Fibroblast of lung (primary cell): ENCODE data around the gene MBD5. TPM values are rescaled to one million over a fixed set of nuclear protein-coding genes. Genes with fewer than 3 reads are reported as not detected.

Source experiments
- DNase-seq, 2 donors: peaks; one replicate each; pipeline versions ENCODE4 v3.0.0 to v3.0.0-alpha.2; 2010; ENCODE audit warnings: low read depth in 2 of 2
- H2AFZ ChIP-seq: 2 replicates; pipeline ENCODE4 v1.5.1; 2012; ENCODE audit warnings: low read length, control low read depth, inconsistent platforms
- H3K27ac ChIP-seq: 2 replicates; pipeline ENCODE4 v1.5.1; 2011; ENCODE audit warnings: low read length, control low read depth; ENCODE audit not compliant: insufficient read depth
- H3K27me3 ChIP-seq: 2 replicates; pipeline ENCODE4 v1.5.1; 2011; ENCODE audit warnings: mild to moderate bottlenecking, low read length; ENCODE audit not compliant: control insufficient read depth, insufficient read depth
- H3K36me3 ChIP-seq: 2 replicates; pipeline ENCODE4 v1.5.1; 2011; ENCODE audit warnings: low read length; ENCODE audit not compliant: control insufficient read depth, insufficient read depth
- H3K4me1 ChIP-seq: 2 replicates; pipeline ENCODE4 v1.5.1; 2011; ENCODE audit warnings: low read length; ENCODE audit not compliant: control insufficient read depth, insufficient read depth; ENCODE audit errors: extremely low read depth
- H3K4me2 ChIP-seq: 2 replicates; pipeline ENCODE4 v1.5.1; 2011; ENCODE audit warnings: low read length, control low read depth; ENCODE audit not compliant: insufficient read depth; ENCODE audit errors: extremely low read depth
- H3K4me3 ChIP-seq, 4 experiments: fragments of 200-600 bp in 1 of 4; sonication (generic) in 1 of 4; replicated peaks in 1 of 4; 2 replicates each; pipeline ENCODE4 v1.5.1; 2011 to 2016; ENCODE audit warnings: low read length in 4 of 4, low read depth in 3 of 4, mild to moderate bottlenecking in 3 of 4, control low read depth in 2 of 4, inconsistent platforms in 1 of 4, mixed read lengths in 1 of 4; ENCODE audit not compliant: insufficient read depth in 1 of 4; ENCODE audit errors: control extremely low read depth in 1 of 4
- H3K79me2 ChIP-seq: 2 replicates; pipeline ENCODE4 v1.5.1; 2012; ENCODE audit warnings: mild to moderate bottlenecking, low read length, inconsistent platforms; ENCODE audit not compliant: control insufficient read depth, insufficient read depth
- H3K9ac ChIP-seq: 2 replicates; pipeline ENCODE4 v1.5.1; 2011; ENCODE audit warnings: mild to moderate bottlenecking, low read length, control low read depth; ENCODE audit not compliant: insufficient read depth
- H3K9me3 ChIP-seq: 2 replicates; pipeline ENCODE4 v1.5.1; 2012; ENCODE audit warnings: low read depth, low read length; ENCODE audit not compliant: control insufficient read depth, insufficient read depth
- H4K20me1 ChIP-seq: 2 replicates; pipeline ENCODE4 v1.5.1; 2011; ENCODE audit warnings: low read length; ENCODE audit not compliant: control insufficient read depth, insufficient read depth; ENCODE audit errors: extremely low read depth
- CTCF ChIP-seq, 2 donors: IDR thresholded peaks in 1 of 2; conservative IDR thresholded peaks in 1 of 2; 1 replicate in 1 of 2; 2 replicates in 1 of 2; pipeline ENCODE4 v1.5.1; 2011 to 2012; ENCODE audit warnings: low read length in 2 of 2, control low read depth in 1 of 2, inconsistent platforms in 1 of 2, low read depth in 1 of 2, mild to moderate bottlenecking in 1 of 2
- EZH2 ChIP-seq: IDR thresholded peaks from 2 replicates; pipeline ENCODE4 v1.5.1; 2012; ENCODE audit warnings: low read length, control low read depth, mild to moderate bottlenecking; ENCODE audit errors: missing control alignments
- polyA plus RNA-seq, 2 donors: library from polyadenylated mRNA; depleted of rRNA in 1 of 2; stranded (reverse) in 1 of 2; unstranded in 1 of 2; fragments of >200 nt; gene quantifications; 2 replicates each; pipeline ENCODE4 v1.2.1, GENCODE V29; 2011 to 2012; ENCODE audit warnings: missing spikeins in 1 of 2
- total RNA-seq: library from RNA; depleted of rRNA; stranded (reverse); fragments of >200 nt; gene quantifications from 2 replicates; pipeline ENCODE4 v1.2.1, GENCODE V29; 2014

The MBD5 gene
- total and polyA plus RNA-seq, 2 donors (not counting 1 experiment from before 2014, with no cell fraction given) = 26.1 to 32.4 TPM

GRCh38 chr2:147977679-147978078 is 43.2 kb upstream of the MBD5 start:
- Histone ChIP-seq H3K9me3 (no peaks in the 10 kb centered on the region), H3K4me1 (no peaks in the 10 kb centered on the region), H2AFZ (no peak overlapping the region), H3K9ac (no peak overlapping the region), H3K4me2 (no peak overlapping the region), H4K20me1 (no peaks in the 10 kb centered on the region), H3K36me3 (no peaks in the 10 kb centered on the region), H3K27me3 (no peaks in the 10 kb centered on the region), H3K27ac (no peak overlapping the region), H3K79me2 (no peaks in the 10 kb centered on the region), H3K4me3 (no peak overlapping the region)
- no peak for TF ChIP-seq CTCF (conservative IDR thresholded peaks at IDR 0.05 in 1 of 2, IDR thresholded peaks at IDR 0.05 in 1 of 2; ENCODE audit: low read depth in 1 of 2, low read length in 2 of 2)
- TF ChIP-seq EZH2 = no peak
- DNase-seq = no peak

GRCh38 chr2:147980940-147981528 is 39.9 kb upstream of the MBD5 start:
- TF ChIP-seq CTCF (conservative IDR thresholded peaks at IDR 0.05 in 1 of 2, IDR thresholded peaks at IDR 0.05 in 1 of 2; ENCODE audit: low read depth in 1 of 2, low read length in 2 of 2) (no peak), EZH2 (no peak)
- H3K4me2 ChIP-seq = no peak overlapping the region
- no peaks in the 10 kb centered on the region for H3K79me2 ChIP-seq
- H4K20me1 ChIP-seq = no peaks in the 10 kb centered on the region
- H3K27ac ChIP-seq = no peak overlapping the region
- no peaks in the 10 kb centered on the region for H3K27me3 ChIP-seq
- no peak overlapping the region for H3K4me3 ChIP-seq
- DNase-seq = no peak
- H3K36me3 ChIP-seq = no peaks in the 10 kb centered on the region
- no peak overlapping the region for H3K9ac ChIP-seq
- no peaks in the 10 kb centered on the region for H3K4me1 ChIP-seq
- H2AFZ ChIP-seq = no peak overlapping the region
- no peaks in the 10 kb centered on the region for H3K9me3 ChIP-seq

GRCh38 chr2:147989102-147989501 is 31.8 kb upstream of the MBD5 start:
- no peak for TF ChIP-seq CTCF (conservative IDR thresholded peaks at IDR 0.05 in 1 of 2, IDR thresholded peaks at IDR 0.05 in 1 of 2; ENCODE audit: low read depth in 1 of 2, low read length in 2 of 2)
- no peak for TF ChIP-seq EZH2
- H3K9me3 ChIP-seq = no peaks in the 10 kb centered on the region
- no peak overlapping the region for H3K9ac ChIP-seq
- H3K4me1 ChIP-seq = no peaks in the 10 kb centered on the region
- no peaks in the 10 kb centered on the region for H3K27me3 ChIP-seq
- H3K4me3 ChIP-seq = no peak overlapping the region
- H3K4me2 ChIP-seq = no peak overlapping the region
- H4K20me1 ChIP-seq = no peaks in the 10 kb centered on the region
- H3K79me2 ChIP-seq = no peaks in the 10 kb centered on the region
- no peak for DNase-seq
- no peak overlapping the region for H2AFZ ChIP-seq
- H3K36me3 ChIP-seq = no peaks in the 10 kb centered on the region
- H3K27ac ChIP-seq = no peak overlapping the region
